ENCODE measurements around the gene SNRNP27. TPM values are rescaled to one million over a fixed set of nuclear protein-coding genes. Genes with fewer than 3 reads are reported as not detected.

SNRNP27 gene
- total and polyA plus RNA-seq, 4 donors, result 42.1 to 61.1 (median 51.7) TPM

Other genes with a start within 250 kb of the SNRNP27 start
- 100 to 1,000 TPM in 1 of 2 donors, 10 to 100 TPM in 1; 94.6 to 120 TPM for gene ANXA4, start 151.8 kb upstream of the SNRNP27 start, total RNA-seq
- 10 to 100 TPM; 73.0 to 89.8 TPM for gene ANXA4, start 151.8 kb upstream of the SNRNP27 start, polyA plus RNA-seq
- 10 to 100 TPM; 16.1 to 16.9 TPM for gene GMCL1, start 64.3 kb upstream of the SNRNP27 start, total RNA-seq
- gene GMCL1, start 64.3 kb upstream of the SNRNP27 start, polyA plus RNA-seq, result 10 to 100 TPM; 10.8 to 13.3 TPM
- 10 to 100 TPM; 21.1 to 33.4 TPM for gene MXD1, start 21.2 kb downstream of the SNRNP27 start, total RNA-seq
- 10 to 100 TPM in 1 of 2 donors, 1 to 10 TPM in 1; 5.3 to 11.3 TPM for gene MXD1, start 21.2 kb downstream of the SNRNP27 start, polyA plus RNA-seq
- gene ASPRV1, start 67.7 kb downstream of the SNRNP27 start, total RNA-seq, result 1 to 10 TPM; 1.9 to 3.4 TPM
- 1 to 10 TPM; 1.1 to 2.0 TPM for gene ASPRV1, start 67.7 kb downstream of the SNRNP27 start, polyA plus RNA-seq
- 100 to 1,000 TPM; 263 to 288 TPM for gene PCBP1, start 193.5 kb downstream of the SNRNP27 start, total RNA-seq
- 100 to 1,000 TPM; 249 to 259 TPM for gene PCBP1, start 193.5 kb downstream of the SNRNP27 start, polyA plus RNA-seq